Fibroblast of skin of right quadriceps (primary cell): ENCODE results near the gene FAM83D.
A peak's percentile ranks its signal among the peaks of the same experiment; 100 is the strongest.
"Not testable (repeated sequence)": the region's sequence is repeated elsewhere in the genome, so short reads cannot be mapped to it uniquely, and the experiment has no call there.

ENCODE experiments used
- DNase-seq: peaks from one replicate; pipeline ENCODE4 v3.0.0-alpha.2; 2013

The FAM83D gene

DNA sequence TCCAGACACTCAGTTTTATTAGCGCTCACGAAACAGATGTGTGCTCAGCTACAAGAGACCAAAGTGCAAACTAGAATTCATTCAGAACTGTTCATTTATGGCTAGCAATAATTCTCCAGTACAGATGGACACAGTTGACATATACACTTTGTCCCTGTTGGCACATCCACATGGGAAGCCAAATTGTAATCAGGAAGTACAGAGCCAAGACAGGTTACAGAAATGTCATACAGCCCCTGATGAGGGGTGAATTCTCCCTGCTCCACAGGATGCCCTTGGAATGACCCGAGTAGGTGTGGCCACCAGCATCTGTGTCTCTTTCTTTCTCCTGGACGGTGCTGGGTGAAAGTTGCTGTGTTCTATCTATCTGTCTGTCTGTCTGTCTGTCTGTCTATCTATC lies 43.5 kb downstream of the FAM83D start:
- DNase-seq, result peak; percentile 18

DNA sequence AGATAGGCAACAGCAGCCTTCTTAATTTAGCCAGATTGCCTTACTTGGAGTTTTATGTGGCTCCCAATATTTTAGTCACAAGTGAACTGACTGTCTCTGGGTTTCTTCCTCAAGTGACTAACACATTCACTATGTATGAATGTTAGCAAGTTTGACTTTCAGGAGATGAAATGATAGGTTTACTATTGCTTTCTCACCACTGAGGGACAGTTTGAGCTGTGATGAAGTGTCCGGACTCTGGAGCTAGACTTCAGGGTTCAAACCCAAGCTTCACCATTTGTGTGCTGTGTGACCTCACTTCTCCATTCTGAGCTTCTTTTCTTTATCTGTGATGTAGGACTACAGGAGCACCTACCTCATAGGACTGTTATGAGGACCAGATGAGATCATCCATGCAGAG lies 44.1 kb downstream of the FAM83D start:
- DNase-seq, result peak; percentile 90

DNA sequence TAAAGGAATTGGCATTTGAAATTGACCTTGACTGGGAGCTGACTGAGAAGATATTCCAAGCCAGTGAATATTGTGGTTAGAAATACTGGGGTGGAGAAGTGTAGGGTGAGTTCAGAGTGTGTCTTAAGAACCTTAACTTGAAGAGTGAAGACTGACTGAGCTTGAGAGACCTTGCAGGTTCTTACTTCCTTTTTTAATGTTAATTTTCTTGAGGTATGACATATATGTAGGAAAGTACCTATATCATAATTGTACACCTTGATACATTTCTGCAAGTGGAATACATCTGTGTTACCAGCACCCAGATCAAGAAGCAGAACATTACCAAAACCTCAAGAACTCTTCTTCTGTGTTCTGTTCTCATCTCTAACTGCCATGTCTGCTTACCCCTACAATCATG lies 46.9 kb downstream of the FAM83D start:
- no peak for DNase-seq

DNA sequence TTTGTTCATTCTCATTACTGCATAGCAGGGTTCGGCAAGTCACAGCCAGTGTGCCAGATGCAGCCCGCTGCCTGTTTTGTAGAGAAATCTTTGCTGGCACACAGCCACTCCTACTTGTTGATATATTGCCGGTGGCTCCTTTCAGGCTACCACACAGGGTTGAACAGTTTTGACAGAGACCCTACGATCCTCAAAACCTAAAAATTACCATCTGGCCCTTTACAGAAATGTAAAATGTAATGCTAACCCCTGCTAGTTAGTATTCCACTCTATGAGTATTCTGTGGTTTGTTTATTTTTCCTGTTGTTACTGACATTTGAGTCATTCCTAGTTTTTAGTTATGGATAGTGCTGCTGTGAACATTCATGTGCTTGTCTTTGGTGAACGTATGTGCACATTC lies 47.4 kb downstream of the FAM83D start:
- DNase-seq, result peak; percentile 76

DNA sequence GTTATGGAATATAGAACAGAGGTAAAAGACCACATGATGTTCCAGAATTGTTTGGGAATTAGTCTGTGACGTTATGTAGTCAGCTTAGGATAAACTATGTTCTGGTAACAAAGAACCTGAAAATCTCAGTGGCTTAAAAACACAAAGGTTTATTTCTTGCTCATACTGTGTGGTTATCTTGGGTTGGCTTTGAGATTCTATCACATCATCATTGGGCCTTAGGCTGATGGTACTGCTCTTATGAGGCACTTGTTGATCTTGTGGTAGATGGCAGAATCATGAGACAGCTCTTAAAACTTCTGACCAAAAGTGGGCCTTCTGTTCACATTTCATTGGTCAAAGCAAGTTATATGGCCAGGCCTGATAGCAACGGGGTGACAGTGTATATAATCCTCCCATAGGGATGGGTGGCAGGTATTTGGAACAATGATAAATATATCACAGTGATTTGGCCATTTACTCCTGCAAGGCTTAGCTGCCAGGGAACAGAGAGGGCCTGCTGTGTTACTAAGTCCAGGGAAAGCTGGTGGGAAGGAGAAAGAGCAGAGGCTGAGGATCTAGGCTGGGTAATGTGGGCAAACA lies 49.4 kb downstream of the FAM83D start:
- no peak for DNase-seq

DNA sequence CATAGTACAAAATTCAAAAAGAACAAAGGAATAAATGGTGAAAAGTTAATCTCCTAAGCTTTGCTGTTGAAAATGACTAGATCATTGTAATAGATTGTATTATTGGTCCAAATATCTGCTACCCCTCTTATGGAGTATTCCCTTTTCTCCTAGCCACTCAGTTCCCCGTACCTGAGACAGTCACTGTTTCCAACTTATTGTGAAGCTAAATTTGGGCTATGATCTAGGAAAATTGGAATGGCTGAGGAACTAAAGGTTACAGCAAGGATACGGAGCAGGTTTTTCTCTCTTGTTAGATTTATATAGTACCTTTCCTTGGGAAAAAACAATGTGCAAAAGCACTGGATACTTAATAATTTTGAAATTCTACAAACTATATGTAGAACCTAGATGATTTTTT lies 53.2 kb downstream of the FAM83D start:
- no peak for DNase-seq

DNA sequence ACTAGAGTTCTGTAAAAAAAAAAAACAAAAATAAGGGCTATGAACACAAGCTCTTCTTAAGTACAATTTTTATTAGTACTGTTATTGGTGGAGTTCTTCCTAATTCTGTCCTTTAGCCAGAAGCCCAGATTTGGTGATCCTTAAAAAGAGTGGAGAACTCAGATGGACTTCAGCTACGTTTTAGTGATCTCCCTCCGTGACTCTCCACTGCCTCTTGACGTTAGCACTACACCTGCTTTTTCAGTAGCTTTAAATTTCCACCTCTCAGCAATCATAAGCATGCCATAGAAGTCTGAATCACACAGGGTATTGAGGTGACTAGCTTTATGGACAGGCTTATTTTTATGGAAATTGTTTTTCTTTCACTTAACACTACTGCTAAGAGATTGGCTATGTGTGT lies 53.6 kb downstream of the FAM83D start:
- DNase-seq, result no peak

DNA sequence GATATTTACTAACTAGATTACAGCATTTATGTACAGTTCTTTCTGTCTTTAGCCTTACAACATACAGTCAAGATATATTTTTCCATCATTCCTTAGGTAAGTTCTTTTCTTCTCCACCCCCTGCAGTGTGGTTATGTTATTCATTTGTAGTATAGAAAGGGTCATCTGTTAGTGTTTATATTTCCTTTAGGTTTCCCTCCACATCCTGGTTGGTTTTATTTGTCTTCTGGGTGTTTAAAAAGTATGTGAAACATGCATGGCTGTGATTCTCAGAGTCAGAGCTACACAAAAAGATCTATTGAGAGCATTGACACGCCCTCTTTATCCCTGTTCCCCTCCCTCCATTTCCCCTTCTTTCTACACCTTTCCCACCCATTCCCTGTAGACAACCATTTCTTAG lies 56.1 kb downstream of the FAM83D start:
- peak; percentile 77 for DNase-seq

DNA sequence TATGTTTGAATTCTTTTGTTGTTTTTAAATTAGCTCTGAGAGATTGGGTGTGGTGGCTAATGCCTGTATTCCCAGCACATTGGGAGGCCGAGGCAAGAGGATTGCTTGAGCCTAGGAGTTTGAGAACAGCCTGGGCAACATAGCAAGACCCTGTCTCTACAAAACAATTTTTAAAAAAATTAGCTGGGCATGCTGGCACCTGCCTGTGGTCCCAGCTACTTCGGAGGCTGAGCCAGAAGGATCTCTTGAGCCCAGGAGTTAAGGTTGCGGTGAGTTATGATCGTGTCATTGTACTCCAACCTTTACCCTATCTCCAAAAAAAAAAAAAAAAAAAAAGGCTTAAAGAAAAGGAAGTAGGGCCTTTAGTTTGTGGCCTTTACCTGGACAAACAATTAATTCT lies 58.8 kb downstream of the FAM83D start:
- DNase-seq, result no peak

DNA sequence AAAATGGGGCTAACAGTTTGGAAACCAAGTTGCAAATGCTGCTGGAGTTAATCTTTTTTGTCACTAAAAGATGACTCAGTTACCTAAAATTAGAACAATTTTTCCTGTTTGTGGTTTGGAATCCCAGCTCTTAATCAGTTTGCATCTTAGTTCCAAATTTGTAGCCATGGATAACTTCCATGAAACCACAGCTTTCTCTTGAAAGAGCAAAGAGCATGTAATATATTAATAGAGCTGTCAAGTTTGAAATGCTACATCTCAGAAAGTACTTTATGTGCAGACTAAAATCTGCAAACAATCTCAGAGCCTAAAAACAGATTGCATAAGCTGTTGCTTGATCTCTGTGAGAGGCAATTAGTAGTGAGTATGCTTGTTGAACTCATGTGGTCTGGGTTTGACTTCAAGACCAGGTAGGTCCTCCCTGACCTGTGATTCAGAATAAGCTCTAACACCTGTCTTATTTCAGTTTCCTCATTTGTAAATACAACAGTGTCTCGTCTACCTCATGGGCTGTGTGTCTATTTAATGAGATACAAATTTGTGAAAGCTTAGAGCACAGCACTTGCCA lies 59.5 kb downstream of the FAM83D start:
- DNase-seq, result peak; percentile 95

DNA sequence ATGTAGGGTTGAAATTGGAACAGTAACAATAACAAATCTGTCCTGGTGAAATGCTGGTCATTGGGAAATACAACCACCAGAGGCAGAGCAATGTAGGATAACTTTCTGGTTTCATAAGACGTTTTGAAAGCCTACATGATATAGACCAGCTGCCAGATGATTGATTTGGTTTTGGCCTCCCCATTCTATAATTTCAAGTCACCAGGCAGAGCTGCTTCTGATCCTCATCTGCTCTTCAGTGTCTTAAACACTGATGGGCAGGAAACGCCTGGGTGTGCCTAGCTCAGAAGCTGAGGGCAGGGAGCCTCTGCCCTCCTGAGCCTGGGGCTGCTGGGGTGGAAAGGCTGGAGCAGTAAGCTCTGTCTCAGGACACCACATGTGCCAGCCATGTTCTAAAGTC lies 60.4 kb downstream of the FAM83D start:
- DNase-seq, result no peak

DNA sequence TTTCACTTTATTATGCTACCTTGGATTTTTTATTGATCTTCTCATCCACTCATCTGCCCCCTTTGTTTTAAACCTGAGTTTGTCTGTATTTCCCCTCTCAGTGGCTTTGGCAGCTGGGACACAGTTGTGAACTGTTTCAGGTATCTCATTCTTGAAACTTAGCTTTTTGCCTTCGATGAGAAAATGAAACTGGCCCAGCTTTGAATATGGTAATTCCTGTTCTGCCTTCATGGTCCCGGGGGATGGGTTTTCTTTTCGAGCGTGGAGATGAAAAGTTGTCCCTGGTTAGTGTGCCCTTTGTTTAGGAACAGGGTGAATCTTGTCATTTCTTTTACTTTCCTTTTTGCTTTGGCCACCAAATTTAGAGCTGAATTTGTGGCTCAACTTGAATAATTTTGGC lies 61.6 kb downstream of the FAM83D start:
- DNase-seq, result no peak

DNA sequence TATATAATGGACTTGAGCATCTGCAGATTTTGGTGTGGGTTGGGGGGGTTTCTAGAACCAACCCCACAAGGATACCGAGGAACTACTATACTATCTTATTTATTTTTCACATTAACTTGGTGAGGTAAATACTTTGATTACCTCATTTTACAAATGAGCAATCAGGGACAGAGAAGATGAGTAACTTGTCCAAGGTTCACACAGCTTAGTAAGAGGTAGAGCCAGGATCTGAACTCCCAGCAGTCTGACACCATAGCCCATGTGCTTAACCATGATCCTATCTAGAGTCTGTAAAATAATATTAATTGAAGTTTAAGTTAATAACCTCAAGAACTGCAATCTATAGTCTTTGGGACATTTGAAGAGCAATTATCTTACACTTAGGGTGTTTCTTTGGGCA lies 64.5 kb downstream of the FAM83D start:
- no peak for DNase-seq

DNA sequence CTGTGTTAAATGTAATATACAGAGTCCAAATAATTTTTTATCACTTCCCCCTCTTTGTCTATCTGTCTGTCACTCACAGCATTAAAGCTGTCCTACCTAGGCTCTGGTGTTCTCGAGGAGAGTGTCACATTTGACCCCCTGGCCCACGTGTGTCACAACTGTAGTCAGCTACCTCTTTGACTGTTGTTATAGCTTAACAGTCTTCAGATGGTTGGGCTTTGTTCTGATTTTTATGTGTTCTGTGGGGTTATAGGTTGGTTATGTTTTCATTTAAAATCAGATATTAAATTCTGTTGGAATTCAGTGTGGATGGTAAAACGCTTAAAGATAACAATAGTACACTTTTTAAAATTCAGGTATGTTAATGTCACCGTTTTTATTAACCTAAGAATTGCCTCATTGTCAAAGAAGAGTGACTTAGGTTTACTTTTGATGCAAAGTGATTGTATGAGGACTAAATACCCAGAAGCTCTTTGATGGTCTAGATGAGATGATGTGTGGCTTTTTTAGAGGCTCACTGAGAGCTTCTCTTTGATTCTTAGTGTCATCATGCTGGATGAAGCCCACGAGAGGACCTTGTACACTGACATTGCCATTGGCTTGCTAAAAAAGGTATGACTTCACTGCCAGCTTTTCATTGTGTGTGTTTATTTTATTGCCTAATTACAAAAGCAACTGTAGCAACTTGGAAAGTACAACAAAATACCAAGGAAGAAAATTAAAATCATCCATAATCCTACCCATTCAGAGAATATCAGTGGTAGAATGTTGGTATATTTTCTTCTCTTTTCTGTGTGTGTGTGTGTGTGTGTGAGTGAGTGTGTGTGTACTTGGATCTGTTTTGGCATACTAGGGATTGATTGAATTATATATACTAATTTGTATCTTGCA lies 65.8 kb downstream of the FAM83D start:
- no peak for DNase-seq

DNA sequence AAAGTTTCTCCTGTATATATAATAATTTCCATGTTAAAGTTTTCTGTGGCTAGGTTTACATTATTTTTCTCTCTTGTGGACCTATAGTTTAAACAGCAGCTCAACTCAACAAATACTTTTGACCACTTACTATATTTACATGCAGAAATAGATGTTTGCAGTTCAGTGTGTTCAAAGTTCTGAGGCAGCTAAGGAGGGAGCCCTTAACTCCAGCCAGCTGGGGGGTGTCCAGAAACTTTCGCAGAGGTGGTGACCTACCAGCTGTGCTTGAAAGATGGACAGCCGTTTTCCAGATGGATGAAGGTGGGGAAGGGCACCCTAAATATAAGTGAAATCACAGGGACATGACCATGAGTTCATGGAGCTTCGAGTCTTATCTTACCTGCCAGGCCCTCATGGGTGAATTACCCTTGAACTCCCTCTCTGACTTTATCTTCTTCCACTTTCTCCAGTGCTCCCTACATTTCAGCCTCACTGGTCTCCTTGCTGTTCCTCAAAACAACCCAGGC lies 69.4 kb downstream of the FAM83D start:
- DNase-seq, result no peak

DNA sequence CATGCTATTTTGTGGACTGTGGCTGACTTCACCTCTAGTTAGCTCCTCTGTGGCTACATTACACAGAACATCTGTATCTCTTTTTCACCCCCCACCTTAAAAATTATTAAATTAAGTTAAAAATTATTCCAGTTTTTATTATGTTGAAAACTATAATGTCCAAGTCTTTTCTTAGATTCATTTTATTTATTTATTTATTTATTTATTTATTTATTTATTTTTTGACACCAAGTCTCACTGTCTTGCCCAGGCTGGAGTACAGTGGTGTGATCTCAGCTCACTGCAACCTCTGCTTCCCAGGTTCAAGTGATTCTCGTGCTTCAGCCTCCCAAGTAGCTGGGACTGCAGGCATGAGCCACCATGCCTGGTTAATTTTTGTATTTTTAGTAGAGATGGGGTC lies 70.6 kb downstream of the FAM83D start:
- DNase-seq, result not testable (repeated sequence)

DNA sequence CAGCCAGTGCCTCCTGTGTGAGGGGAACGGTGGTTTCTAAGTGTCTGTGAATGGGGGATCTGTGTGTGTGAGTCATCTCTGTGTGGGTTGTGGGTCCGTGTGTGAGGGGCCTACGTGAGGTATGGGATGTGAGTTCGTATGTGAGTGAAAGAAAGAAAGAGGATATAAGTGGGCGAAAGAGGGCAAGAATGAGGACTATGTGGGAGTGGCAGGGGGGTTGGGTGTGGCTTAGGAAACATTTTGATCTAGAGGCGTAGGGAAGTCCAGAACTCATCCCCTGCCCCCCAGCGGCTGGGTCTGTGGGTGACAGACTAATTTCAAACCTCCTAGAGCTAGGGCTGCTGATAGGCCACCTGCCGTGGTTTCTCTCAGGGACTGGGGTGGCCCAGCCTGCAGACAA lies 71.4 kb downstream of the FAM83D start:
- no peak for DNase-seq

DNA sequence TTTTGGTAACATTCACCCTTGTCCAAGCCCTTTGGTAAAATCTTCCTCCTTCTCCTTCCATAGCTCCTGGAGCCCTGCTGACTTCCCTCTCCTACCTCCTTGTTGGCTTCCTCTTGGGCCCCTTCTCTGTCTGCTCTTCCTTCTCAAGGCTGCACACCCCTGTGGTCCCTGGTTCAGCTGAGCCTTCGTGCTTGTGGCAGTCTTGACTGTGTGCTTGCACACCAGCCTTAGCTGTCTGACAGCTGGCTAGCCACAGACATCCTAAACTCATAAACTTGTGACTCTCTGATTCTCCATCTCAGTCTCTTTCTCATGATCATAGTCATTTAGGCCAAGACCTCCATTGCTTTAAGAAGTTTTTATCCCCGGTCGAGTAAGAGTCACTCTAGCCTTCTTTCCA lies 73.0 kb downstream of the FAM83D start:
- no peak for DNase-seq

DNA sequence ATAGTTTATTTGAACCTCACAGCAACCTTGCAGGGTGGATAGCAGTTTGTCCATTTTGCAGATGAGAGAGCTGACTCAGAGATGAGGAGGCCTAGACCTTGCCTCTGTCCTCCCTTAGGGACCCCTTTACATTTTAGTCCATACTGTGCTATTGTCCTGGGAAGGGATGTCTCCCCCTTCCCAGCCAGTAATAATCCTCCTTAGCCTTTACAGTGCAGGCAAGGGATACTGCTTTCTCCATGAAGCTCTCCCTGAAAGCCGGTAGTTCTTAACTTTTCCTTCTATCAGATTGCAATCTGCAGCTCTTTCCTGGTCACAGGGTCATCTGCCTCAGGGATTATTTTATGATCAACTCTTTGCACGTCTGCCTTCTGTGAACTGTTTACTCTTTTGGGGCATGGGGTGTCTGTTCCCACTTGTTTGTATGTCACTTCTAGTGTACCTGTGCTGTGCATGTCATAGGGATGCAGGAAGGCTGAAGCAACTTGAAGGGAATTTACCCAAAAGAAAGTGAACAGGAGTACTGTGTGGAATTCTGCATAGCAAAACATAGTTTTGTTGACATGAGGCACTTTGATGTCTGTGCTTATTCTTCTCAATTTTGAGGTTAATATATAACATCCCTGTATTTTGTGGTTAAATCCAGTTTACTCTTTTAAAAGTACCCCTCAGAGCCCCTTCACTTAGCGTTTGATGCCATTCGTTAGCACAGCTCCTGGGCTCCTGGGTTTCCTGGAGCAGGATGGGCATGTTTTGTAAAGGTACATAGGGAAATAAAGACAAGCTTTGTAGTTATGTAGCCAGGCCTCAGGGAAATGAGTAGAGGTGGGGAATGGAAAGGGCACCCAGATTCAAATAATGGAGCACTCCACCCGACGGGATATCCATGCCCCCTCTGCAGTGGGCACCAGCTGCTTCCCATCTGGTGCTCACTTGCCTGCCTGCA lies 74.0 kb downstream of the FAM83D start:
- DNase-seq, result no peak
